GM19351 (cell line): Measurements from ENCODE around the gene CTSC.
A peak's percentile ranks its signal among the peaks of the same experiment; 100 is the strongest.

Source experiments
- ATAC-seq: cut with Tn5 transposase; IDR thresholded peaks from one replicate; pipeline ENCODE4 v1.9.1; 2021; ENCODE audit warnings: mild to moderate bottlenecking, moderate library complexity; ENCODE audit not compliant: unreplicated experiment

The CTSC gene

DNA sequence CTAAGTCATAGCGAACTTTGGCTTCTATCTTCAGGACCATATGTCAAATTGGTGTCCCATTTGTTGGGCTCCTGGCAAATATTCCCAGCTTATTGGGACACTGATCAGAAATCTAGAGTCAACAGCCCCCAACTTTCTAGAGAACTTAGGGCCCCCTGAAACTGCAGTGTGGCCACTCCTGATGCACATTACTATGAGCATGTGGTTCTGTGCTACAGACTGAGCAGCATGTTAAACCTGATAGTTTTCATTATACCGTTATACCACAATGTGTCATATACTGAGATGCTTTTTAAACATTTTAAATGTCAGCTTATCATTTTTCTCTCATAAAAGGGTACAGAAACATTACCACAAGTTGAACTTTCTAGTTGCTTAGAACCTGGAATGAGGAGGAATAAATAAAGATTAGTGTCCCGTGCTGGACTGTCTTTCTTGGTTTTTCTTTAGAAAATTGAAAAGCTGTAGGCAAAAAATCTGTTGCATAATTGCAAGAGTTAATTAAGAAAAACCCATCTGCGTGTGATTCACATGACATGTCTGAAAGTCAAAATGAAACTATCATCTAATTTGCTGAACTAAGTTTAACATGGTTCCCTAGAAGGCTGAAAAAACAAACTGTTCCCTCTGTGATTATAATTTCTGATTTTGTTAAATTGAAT lies 16.4 kb upstream of the CTSC start:
- ATAC-seq: peak; percentile 40

DNA sequence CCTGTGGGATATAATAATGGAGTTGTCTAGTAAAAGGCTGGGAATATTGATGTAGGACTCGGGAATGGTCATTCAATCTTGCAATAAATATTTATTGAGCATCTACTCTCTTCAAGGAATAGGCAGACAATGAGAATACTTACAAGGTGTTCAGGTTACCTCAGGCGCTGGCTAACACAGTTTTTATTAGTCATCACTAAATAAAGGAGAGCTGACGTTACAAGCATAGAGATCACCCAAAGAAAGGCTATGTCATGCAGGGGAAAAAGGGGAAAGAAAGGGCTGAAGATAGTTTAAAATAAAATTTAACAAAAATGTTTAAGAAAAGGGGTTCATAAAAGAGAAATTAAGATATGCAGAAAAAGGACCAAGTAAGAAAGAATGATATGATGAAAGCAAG lies 15.8 kb upstream of the CTSC start:
- peak; percentile 28 for ATAC-seq

DNA sequence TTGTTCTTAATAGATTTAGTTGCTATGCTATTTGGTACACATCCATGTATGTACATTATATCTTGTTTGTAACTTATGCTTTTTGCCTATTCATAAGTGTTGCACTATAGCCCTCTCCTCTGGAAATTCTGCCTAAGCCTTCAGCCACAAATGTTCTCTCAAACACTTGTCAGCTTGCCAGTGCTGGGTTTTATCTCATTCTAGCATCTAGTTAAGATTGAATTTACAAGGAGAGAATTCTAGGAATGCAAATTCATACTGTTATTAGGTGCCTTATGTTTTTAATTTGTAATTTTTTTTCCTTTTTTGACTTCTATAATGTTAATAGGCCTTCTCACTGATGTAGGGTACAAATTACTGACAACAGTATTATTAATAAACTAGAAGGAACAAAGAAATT lies 14.6 kb upstream of the CTSC start:
- no peak for ATAC-seq

GRCh38 chr11:88348870-88349269 lies 11.3 kb upstream of the CTSC start:
- no peak for ATAC-seq

- peak; percentile 43 for ATAC-seq
Observed at GRCh38 chr11:88345949-88346348, 8.4 kb upstream of the CTSC start.

DNA sequence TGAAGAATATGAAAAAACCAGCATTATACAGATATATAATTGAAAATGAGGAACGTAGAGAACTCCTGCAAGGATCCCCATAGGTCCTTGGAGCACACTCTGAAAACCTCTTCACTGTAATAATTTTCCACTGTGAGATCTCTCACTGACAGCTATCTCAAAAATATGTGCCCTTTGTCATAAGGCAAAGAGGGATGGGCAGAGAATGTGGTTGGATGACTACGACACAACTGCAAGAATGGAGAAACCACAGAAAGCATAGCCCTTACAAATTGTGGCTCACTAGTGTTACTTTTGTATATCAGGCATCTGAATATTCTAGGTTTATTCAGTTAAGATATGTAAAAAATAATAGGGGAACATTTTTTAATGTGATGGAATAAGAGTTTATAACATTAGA lies 7.9 kb upstream of the CTSC start:
- ATAC-seq: peak; percentile 43

DNA sequence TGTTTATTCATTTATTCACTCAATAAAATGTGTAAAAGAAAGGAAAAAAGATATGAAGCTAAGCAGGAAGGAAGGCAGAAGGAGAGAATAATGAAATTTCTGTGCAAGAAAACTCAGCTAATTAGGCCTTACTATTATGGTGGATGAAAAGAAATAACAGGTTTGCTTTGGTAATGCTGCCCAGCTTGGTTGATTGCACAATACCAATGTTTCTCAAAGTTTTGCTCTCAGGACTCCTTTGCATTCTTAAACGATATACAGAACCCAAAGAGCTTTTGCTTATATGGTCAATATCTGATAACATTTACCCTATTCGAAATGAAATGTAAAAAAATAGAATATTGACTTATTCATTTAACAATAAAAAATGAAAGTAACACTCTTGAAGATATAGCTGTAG lies 7.3 kb upstream of the CTSC start:
- no peak for ATAC-seq

DNA sequence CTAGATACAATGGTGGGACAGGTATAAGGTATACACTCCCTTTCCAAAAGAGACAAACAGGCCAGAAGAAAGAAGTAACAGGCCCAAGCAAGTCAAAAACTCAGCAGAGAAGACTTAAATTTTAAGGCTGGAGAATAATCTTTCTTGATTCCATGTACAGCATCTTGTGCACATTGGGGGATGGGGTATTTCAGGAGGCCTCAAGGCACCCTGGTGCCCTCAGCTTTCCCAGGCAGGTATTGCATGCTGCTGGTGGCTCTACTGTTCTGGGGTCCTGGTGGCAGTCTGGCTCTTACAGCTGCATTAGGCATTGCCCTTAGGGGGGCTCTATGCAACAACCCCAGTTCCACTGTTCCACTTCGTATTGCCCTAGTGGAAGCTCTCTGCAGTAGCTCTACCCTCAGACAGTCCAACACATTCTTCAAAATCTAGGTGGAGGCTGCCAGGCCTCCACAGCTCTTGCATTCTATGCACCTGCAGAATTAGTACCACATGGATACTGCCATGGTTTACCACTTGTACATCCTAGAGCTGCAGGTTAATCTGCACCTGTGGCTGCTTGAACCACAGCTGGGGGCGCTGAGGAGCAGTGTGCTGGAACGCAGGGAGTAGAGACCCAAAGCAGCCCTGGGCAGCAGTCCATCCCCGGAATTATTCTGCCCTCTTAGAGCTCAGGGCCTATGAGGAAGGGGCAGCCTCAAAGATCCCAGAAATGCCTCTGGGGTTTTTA lies 4.2 kb upstream of the CTSC start:
- ATAC-seq: no peak

GRCh38 chr11:88340366-88340935 lies 2.9 kb upstream of the CTSC start:
- ATAC-seq: no peak

DNA sequence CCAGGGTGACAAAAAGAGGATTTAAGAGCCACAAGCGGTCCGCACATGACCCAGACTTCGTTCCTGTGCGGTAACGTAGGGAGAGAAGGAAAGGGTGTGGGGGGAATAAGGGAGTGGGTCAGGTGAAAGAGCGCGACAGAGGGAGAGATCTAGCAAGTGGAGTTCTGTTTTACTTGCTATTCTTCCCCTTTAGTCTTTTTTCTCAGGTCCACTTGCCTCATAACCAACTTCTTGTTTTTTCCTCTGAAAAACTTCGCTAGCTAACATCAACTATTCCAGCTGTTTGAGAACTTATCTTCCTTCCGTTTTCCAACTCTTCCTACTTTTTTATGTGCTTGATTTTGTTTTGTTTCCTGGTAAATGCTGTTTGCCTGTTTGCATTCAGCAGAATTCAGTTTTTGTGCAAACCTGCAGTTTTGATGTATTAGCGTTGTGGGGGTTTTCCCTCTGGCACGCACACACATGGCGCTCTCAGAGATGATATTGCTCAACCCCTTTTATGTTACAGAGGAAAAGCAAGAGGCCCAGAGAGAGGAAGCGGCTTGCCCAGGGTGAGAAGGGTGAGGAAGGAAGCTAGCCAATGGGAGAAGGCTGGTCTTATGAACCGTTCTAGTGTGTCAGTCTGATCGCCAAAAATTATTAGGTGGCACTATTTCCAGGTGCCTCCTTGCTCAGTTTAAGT lies 592 bp upstream of the CTSC start:
- ATAC-seq: peak; percentile 30

- ATAC-seq: no peak
Observed at GRCh38 chr11:88335284-88335683, 2.3 kb downstream of the CTSC start.

- ATAC-seq: no peak
Observed at GRCh38 chr11:88333862-88334261, 3.7 kb downstream of the CTSC start.

DNA sequence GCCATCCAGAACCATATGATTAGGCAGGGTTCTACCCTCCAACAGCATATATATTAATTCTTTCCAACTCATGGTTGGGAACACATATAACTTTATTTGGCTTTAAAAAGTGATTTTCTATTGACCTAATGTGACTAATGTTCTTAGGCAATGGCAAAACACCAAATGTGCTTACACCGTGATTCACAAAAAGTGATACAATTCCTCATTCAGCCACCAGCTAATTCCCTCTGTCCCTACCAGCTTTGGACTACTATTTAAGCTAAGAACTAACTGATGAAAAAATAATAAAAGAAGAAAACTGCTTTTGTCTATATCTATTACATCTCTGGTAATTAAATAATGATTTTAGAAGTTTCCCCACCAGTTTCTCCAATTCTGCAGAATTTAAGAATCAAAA lies 4.7 kb downstream of the CTSC start:
- ATAC-seq: no peak

DNA sequence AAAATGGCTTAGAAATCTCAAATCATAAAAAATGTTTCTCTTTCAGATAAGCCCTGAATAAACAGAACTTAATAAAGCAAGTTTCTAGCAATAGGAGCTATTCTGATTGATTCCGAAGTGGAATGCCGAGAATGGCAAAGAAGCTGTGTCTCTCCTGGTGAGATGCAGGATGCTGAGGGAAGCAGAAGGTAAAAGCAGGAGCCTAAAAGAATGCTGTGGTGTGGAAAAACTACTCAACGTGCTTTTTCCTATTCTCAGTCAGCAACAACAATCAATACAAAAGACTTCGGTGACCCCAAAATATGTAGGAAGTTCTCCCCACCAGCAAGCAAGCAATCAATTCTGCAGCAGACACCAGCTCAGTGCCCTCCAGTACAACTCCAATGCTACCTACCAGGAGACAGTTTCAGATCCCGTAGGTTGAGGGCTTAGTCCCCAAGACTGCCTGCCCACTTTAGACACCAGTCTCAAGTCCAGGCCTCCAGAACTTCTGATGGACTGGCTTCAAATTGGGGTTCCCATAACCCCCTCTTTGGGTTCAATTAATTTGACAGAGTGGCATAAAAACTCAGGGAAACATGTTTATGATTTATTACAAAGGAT lies 6.6 kb downstream of the CTSC start:
- no peak for ATAC-seq

GRCh38 chr11:88329563-88330250 lies 7.8 kb downstream of the CTSC start:
- ATAC-seq: no peak

DNA sequence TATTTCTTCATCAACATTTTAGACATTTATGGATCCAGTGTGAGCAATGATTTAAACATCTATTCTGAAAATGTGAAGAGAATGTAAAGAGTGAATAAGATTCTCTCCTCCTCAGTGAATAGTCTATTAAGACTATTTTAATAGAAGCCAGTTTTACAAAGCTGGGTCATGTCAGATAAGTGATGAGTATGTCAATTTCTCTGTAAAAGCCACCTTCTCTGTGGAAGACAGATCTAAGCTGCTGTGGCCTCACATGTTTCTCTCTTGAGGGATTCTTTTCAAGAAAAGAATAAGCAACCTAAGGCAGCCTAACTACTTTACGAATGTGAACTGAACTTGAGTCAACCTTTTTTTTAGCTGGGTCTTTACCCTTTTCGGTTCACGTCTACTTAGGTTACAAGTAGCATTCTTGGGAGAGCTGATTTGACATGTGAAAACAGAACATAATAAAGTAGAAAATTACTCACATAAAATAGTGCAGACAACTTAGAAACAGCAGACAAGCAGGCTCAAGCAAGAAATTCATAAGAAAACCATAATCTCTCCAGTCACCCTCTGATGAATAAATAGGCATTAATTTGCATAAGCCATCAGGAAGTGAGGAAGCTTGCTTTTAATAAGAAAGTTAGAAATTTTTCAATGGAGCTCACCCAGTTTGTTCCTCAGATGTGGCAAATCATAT lies 9.9 kb downstream of the CTSC start:
- ATAC-seq: peak; percentile 25

GRCh38 chr11:88327061-88327460 lies 10.5 kb downstream of the CTSC start:
- ATAC-seq: peak; percentile 56

GRCh38 chr11:88326099-88326498 lies 11.4 kb downstream of the CTSC start:
- no peak for ATAC-seq

DNA sequence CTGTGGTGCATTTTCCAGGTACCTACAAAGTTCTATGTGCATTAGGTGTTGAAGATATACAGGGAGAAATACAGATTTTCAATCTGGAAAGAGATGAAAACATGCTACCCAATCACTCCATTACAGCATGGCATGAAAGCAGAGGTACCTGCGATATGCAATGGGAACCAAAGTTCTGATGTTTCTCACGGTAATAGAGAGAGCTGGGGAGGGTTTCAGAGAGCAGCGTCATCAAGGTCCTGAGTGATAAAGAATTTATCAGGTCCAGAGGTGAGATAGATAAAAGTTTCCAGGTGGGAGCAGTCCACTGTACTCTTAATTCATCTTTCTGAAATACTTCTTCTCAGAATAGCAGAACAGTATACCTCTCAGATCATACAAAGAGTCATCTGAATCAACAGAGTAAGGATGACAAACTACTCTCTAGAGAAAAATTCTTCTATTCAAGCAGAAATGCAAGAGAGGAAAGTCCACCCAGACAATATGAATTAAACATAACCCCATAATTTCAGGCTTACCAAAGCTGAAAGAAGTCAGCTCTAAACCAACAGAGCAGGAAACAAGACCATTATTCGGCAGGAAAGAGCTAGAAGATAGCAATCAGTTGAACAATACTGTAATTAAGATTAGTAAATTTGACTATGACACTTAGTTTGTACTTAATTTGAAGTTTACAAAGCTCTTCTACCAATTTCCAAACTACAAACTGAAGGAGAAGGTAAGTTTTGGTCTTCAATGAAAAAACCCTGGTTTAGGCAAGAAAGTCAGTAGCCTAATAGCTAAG lies 12.8 kb downstream of the CTSC start:
- no peak for ATAC-seq
